HG03175 (cell line): ENCODE measurements around the gene MSLN.
A peak's percentile ranks its signal among the peaks of the same experiment; 100 is the strongest.

Experiments
- ATAC-seq: cut with Tn5 transposase; IDR thresholded peaks from one replicate; pipeline ENCODE4 v1.9.1; 2021; ENCODE audit warnings: mild to moderate bottlenecking, moderate library complexity; ENCODE audit not compliant: unreplicated experiment

Gene MSLN

DNA sequence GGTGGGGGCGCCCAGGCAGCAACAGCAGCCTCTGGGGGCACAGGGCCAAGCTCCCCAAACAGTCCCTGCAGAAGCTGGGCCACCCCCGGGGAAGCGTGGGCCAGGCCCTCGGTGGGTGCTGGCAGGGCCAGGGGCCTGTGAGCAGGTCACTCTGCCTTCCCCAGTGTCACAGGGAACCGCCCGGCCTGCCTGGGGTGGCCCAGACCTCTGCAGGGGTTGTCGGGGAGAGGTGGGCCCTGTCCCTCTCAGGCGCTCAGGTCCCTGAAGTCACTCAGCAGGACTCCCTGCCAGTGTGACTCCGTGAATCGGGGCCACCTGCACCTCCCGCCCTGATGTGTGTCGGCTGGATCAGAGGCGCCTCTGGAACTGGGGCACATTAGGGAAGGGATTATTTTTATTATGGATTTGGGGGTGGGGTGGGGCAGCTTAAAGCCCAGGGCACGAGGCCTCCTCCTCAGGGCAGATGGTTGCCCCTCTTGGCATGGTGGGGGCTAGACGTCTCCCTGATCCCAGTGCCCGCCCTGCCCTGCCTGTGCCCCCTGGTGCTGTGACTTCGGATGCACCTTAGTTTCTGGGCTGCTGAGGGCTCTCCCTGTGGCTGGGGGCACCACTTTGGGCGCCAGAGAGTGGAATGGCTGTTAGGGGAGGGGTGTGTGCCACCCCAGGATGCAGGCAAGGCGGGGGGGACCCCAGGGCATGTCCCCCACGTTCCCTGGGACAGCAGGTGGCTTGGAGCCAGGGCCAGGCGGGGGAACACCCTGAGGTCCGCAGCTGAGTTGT, 41.2 kb downstream of the MSLN start:
- no peak for ATAC-seq

DNA sequence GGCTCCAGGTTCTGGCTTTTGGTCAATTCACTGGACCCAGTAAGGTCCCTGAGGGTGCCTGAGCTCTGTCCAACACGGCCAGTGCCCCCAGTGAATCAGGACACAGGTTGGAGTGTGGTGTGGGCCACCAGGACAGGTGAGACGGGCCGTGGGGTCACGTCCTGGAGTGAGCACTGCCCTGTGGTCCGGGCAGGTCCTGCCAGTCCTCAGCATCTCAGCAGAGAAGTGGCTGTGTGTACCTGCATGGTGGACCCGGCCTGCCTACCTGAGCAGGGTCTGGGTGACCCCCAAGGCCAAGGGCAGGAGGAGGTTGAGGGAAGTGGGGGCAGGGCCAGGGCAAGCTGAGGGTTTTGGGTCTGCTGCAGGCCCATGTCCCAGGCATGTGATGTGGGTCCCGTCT, 41.9 kb downstream of the MSLN start:
- no peak for ATAC-seq

DNA sequence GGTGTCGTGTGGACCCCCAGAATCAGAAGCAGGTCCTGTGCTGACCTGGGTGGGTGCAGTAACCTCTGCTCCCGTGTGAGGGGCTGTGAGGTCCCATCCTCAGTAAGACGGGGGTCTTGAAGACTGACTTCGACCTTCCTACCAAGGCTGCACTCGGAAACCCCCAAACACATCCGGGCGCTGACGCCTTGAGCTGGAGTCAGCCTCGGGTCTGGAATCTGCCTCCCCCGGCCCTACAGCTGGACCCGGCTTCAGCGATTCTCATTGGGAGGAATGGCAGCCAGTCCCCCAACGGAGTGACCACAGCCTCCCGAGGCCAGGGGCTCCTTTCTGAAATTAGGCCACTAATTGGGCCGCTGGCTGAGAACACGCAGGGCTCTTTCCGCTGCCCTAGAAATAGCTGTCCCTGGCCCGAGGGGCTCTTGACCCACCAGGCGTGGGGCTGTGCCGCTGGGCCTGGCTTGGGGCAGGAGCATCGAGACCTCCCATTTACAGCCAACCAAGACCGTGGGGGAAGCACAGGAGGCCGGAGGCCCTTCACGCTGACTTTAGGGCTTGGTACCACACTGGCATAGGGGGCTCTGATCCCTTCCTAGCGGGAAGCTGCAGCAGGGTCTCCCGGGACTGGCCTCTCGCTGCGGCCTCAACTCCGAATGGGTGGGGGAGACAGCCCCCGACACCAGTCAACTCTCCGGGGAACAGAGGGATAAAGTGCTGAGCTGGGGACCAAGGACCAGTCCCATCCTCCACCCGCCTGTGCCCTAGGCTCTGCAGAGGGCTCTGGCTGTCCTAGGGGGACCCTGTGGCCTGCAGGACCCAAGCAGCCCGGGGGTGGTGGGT, 42.6 kb downstream of the MSLN start:
- ATAC-seq, result no peak

DNA sequence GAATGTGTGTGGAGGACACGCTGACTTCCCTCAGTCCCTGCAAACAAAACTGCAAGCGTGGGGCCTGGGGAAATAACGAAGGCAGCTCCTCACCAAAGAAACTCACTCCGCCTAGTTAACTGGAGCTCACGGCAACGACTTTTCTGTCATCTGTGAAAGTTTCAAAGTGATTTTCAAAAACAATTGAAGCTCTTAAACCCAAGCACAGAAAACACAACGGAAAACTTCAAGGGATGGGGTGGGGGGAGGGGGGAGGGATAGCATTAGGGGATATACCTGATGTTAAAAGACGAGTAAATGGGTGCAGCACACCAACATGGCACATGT, 43.2 kb downstream of the MSLN start:
- ATAC-seq, result no peak

DNA sequence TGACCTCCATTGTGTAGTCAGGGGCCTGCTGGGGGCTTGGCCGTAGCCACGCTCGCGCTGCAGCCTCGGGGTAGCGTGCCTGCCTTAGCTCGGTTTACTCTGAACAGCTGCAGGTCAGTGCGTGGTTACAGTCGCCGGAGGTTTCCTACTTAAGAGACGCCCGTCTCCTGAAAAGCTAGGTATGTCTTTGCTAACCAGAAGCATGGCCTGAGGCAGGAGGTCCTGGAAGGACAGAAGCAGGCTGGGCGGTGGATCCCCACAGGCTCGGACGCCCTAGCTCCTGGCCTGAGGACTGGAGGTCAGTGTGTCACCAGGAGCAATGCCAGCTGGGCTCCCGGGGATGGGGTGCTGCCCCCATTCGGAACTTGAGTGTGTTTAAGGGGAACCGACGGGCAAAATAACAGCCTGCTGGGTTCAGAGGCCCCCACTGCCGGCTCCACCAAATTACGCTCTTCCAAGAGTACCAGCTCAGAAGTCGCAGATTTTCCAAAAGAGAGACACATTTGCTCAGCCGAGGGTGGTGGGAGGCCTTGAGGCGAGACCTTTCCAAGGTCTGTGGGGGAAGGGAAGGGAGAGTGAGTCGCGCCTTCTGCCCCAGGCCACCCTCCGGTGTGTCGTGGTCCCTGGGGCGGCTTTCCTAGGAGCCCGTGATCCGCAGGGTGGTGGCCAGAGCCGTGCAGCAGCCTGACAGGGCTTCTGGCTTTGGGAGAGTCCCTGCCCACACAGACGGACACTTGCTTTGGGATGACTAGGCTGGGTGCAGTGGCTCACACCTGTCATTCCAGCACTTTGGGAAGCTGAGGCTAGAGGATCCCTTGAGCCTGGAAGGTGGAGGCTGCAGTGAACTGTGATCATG, 43.9 kb downstream of the MSLN start:
- no peak for ATAC-seq

DNA sequence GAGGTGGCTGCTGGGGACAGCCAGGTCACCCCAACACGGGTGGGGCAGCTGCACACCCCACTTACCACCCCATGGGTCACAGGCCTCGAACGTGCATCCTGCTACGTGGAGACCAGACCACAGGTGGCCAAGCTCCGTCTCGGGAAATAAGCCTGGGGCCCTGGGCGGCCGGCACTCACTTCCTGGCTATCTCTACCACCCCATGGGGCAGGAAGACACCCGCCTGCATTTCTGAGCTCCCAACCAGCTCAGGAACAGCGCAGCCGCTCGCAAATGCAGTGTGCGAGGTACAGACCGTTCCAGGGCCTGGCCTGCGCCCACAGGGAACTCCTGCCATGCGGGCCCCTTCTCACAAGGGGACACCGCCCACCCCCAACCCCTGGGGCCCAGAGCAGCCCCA, 44.9 kb downstream of the MSLN start:
- no peak for ATAC-seq

DNA sequence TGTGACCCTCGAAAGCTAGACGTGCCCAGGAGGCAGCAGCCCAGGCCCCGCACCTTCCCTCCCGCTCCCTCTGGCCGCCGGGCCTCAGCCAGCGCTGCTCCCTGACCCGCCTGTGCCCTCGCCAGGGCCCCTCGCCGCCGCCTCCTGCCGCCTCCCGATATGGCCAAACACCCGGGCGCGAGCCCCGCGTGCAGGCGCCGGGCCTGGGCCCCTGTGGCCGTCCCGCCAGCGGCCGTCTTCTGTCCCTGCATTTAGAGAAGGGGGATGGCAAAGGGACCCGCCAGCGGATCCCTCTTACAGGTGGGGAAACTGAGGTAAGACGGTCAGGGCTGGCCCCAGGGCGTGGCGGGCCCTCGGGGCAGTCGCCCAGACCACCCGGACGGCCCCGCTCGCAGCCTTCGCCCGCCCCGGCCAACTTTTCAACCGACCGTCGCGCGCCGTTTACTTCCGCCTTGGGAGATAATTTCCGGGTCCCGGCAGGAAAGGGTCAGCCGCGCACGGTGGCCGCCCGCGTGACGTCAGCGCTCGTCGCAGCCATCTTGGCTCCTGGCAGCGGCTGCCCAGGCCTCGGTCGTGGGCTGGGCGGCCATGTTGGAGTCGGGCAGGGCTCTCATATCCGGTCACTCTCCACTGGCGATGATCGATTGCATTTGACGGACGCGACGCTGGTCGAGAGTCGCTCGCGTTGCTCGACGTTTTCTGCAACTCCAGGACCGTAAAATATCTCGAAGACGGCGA, 47.0 kb downstream of the MSLN start:
- ATAC-seq, result peak; percentile 93

DNA sequence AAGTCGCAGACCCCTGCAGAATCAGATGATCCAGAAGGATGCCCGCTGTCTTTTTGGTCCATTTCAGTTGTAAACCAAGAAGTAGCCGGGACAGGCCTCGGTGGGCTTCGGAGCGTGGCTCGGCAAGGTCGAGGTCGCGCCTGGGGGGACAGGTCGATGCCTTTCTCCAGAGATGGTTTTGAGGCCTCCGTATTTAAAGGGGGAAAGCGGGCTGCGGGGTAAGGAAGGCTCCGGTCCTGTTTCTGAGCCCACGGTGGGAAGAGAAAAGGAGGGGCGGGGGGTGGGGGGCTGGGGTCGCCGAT, 47.5 kb downstream of the MSLN start:
- ATAC-seq, result no peak

DNA sequence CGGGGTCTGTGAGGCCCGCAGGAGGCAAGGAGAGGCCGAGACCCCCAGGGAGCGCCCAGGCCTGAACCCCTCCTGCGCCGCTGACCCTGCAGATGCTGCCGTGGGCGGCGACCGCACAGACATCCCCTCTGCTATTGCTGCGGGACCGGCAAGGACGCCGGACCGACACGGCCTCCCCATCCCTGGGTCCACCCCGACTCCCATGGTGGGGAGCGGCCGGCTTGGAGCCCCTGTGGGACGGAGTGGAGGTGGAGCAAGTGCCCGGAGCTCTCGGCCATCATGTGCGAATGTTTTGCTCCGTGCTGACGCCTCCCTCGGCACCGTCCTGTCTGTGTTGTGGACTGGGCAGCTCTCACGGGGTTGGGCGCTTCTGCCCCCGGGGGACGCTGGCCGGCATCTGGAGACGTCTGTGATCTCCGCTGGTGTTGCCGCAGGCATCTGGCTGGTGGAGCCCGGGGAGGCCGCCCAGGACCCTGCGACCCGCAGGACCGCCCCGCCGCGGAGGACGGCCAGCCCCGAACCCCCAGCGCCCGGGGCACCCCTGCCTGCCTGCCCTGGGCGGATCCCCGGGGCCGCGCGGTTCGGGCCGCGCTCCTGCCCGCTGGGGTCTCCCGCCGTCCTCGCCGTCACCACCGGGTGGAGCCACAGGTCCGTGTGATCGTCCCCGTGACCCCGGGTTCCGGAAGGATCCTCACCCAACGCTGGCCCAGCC, 52.8 kb downstream of the MSLN start:
- ATAC-seq, result no peak

DNA sequence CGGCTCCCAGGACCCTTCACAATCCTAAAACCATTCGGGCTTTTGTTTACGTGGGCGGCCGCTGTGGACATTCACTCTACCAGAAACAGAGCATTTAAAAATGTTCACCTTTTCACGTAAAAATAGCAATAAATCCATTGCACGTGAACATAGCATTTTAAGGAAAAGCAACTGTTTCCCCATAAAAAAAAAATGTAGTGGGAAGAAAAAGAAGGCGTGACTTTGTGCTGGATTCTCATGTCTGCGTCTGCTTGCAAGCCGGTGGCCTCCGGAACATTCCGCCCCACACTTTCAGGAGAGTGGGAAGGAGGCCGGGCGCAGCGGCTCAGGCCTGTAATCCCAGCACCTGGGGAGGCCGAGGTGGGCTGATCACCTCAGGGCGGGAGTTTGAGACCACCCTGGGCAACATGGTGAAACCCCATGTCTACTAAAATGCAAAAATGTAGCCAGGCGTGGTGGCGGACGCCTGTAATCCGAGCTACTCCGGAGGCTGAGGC, 53.4 kb downstream of the MSLN start:
- ATAC-seq, result no peak

DNA sequence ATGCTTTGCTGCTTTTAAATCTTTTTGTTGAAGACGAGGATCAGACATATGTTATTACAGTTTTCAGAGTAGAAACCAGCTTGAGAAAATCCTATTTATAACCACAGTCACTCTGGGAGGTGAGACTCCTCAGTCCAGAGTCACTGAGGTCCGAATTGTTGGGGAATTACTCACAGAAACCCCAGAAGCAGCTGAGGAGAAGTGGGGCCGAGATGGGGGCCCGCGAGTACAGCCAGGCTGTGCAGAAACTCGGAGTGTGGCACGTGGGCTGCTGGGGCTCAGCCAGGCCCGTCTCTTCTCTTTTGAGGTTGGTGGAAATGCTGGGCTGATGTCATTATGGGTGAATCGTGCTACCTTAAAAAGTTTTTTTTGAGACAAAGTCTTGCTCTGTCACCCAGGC, 54.4 kb downstream of the MSLN start:
- ATAC-seq, result no peak

DNA sequence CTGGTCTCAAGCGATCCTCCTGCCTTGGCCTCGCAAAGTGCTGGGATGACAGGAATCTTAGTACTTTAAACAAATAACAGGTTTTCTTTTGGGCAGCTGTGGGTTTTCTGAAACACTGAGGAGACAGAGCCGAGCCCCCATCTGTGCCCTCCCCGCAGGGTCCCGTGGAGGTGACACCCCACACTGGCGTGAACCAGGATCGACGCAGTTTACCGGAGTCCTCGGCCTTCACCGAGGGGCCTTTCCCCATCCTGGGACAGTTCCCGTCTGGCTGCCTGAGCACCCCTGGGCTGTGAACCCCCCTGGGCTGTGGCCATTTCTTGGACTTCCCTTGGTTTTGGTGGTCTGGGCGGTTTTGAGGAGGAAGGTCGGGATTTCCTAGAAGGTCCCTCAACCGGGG, 55.3 kb downstream of the MSLN start:
- no peak for ATAC-seq

DNA sequence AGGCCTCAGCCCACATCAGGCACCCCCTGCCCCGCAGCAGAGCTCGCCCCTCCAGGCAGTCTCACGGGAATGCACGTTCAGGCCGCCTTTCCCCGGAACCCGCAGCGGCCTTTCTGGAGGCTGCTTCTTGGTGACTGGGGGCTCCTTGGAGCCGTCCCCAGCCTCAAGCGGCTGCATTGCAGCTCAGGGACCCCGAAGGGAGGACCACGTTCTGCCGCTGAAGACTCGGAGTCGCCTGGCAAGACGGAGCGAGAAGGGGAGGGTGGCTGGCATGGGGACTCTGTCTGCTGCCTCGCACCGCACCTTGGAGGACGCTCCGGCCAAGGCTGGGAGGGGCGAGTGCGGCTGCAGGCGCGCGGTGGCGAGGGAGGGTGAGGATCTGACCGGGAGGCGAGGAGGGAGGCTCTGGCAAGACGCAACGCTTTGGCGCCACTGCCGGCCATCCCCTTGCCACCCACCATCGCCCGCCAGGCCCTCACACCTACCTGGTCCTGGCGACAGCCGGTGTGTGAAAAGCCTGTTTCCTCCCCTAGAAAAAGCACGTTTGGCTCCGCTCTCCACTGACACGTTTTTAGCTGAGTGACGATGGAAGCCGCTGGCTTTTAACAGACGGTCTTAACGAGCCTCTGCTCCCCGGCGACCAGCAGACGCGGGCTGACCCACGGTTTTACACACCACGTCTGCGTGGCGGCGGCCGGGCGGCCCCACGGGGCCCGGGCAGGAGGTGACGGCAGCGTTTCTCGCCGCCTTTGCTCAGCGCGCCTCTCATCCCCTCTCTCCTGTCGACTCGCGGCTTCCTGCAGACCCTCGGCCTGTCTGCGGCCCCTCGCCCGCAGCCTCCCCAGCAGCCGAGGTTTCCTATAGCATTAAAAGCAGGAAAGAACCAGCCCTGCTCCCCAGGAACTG, 56.7 kb downstream of the MSLN start:
- no peak for ATAC-seq

DNA sequence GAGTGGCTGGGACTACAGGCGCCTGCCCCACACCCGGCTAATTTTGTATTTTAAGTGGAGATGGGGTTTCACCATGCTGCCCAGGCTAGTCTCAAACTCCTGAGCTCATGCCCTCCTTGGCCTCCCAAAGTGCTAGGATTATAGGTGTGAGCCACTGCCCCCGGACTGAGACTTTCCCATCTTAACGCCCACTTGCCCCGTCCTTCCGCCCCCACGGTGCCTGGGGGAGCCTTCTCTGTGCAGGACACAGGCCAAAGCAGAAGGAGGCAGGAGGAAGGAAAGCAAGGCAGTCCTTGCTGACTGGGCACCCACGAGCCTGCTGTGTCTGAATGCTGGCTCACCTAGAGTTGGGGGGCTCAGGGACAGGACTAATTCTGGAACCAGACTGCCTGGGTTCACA, 57.6 kb downstream of the MSLN start:
- no peak for ATAC-seq
